Measurements from ENCODE around the gene SULT1C4.
"Not testable (repeated sequence)": the region's sequence is repeated elsewhere in the genome, so short reads cannot be mapped to it uniquely, and the experiment has no call there.

Gene SULT1C4
- long read RNA-seq, donor 1, transcript SULT1C4-203 (2 exons, 1,757 nt): major isoform, 7 of 58 reads
- long read RNA-seq, donor 1, partial matches to known transcripts: 49 of 58 reads
- long read RNA-seq, donor 1, other reads (novel, unspliced or antisense): 0 of 58 reads
- long read RNA-seq, donor 2, partial matches to known transcripts: 0 of 2 reads
- long read RNA-seq, donor 2, other reads (novel, unspliced or antisense): 0 of 2 reads
- long read RNA-seq, donor 3, transcript SULT1C4-202 (5 exons, 1,045 nt): major isoform, 5 of 18 reads
- long read RNA-seq, donor 3, partial matches to known transcripts: 10 of 18 reads
- long read RNA-seq, donor 3, other reads (novel, unspliced or antisense): 0 of 18 reads
- long read RNA-seq, donor 4, transcript SULT1C4-202 (5 exons, 1,045 nt): major isoform, 6 of 7 reads
- long read RNA-seq, donor 4, partial matches to known transcripts: 0 of 7 reads
- long read RNA-seq, donor 4, other reads (novel, unspliced or antisense): 0 of 7 reads
- long read RNA-seq, donor 5, transcript SULT1C4-202 (5 exons, 1,045 nt): major isoform, 6 of 7 reads
- long read RNA-seq, donor 5, partial matches to known transcripts: 0 of 7 reads
- long read RNA-seq, donor 5, other reads (novel, unspliced or antisense): 0 of 7 reads
- long read RNA-seq, donor 6, partial matches to known transcripts: 0 of 4 reads
- long read RNA-seq, donor 6, other reads (novel, unspliced or antisense): 0 of 4 reads
- long read RNA-seq, donor 7, transcript SULT1C4-202 (5 exons, 1,045 nt): major isoform, 8 of 13 reads
- long read RNA-seq, donor 7, partial matches to known transcripts: 0 of 13 reads
- long read RNA-seq, donor 7, other reads (novel, unspliced or antisense): 0 of 13 reads
- long read RNA-seq, donor 8, transcript SULT1C4-202 (5 exons, 1,045 nt): major isoform, 10 of 21 reads
- long read RNA-seq, donor 8, partial matches to known transcripts: 6 of 21 reads
- long read RNA-seq, donor 8, other reads (novel, unspliced or antisense): 0 of 21 reads

DNA sequence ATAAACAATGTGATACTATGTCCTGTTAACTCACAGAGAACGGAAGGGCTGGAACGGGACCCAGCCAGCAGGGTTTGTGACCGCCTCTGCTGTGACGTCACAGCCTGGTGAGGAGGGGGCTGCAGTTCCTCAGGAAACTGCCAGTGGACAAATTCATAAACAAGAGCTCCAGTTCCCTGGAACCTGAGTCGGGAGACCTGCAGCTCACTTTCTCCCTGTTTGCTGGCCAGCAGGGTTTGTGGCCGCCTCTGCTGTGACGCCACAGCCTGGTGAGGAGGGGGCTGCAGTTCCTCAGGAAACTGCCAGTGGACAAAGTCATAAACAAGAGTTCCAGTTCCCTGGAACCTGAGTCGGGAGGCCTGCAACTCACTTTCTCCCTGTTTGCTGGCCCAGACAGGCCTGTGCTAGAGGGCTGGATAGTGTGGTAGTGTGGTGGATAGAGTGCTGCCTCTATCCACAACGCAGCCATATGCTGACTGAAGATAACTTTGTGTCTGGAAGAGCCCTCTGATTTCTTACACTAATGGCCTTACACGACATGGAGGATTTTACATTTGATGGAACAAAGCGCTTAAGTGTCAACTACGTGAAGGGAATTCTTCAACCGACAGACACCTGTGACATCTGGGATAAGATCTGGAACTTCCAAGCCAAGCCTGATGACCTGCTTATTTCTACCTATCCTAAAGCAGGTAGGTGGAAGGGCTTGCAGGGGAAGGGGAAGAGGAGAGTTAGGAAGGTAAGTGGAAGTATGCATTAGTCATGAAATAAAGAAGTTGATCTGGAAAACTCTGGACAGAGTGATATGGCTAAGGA lies at the start of gene SULT1C4:
SULT1C4 (plus strand) TSS at position 140 of the 816 bp plus-strand sequence; CDS start at position 524, 384 bp downstream.
- DNase-seq: peak; percentile 87

DNA sequence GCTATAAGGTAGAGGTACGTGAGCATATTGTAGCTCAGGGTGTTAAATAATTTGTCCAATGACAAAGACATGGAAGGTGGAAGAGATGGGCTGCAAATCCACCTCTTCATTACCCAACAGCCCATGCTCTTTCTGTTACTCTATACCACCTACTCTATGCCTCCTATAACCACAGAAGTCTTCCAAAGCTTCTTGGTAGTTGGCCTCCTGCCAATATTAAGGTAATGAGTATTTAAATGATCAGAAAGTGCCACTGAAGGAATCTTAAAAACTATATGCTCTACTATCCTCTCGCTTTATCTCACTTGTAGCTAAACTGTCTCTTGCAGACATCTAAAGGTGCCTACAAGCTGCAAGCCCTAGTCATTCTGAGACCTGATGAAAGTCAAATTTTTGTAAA lies 48.0 kb upstream of the SULT1C4 start:
- no peak for DNase-seq

DNA sequence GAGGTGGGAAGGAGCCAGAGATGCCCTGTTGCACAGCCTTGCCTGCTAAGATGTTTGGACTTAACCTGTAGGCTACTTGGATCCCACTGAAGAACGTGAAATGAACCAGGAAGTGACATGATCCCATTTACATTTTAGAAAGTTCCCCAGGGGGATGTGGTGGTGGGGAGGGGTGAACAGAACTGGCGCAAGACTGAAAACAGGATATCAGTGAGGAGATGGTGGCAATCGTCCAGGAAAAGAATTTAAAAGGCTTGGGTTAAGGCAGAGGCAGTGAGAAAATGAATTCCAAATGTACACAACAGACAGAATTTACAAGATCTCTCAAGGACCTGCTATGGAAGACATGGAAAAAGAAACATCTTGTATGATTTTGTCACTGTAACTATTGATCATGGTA lies 46.8 kb upstream of the SULT1C4 start:
- DNase-seq: no peak

DNA sequence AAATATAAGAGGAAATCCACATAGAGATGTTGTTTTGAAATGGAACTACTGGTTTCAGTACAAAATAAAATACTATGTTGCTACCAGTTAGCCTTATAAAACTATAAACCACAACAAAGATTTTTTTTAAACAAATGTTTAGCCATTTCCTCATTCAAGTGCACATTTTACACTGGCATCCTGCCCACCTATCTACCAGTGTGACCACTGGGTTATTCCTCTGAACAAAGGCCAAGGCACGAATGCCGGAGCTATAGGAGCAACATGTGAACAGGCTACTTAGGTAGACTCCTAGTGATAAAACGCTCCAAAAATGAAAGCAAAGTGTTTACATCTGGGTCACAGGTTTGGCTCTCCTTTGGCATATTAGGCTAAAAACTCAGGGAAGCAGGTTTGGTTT lies 31.8 kb upstream of the SULT1C4 start:
- no peak for DNase-seq

DNA sequence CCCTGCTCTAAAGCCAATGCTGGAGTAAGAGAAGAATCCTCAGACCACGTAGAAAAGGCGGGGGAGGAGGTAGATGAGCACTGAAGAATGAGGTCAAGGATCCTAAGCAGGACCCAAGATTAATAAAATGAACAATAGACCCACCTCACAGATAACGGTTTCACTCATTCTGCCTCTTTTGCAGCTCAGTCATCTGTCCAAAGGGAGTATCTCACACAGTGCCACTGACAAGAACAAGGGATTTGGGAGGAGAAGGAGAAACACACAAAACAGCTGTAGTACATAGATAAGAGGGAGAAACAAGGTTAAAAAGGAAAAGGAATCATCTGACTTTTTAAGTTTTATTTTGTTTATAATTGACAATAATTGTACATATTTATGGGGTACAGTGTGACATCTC lies 30.9 kb upstream of the SULT1C4 start:
- no peak for DNase-seq

DNA sequence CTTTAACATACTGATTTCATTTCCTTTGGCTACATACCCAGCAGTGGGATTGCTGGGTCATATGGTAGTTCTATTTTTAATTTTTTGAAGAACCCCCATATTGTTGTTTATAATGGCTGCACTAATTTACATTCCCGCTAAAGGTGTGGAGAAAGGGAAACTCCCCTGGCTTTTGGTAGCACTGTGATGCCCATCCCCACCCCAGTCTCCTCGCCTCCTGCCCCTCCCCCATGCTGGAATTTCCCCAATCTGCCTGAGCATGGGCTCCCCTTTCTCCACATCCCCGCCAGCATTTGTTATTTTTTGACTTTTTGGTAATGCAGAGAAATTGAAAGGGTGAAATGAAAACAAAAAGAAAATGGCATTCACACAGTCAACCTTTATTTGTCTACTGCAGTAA lies 30.0 kb upstream of the SULT1C4 start:
- no peak for DNase-seq

DNA sequence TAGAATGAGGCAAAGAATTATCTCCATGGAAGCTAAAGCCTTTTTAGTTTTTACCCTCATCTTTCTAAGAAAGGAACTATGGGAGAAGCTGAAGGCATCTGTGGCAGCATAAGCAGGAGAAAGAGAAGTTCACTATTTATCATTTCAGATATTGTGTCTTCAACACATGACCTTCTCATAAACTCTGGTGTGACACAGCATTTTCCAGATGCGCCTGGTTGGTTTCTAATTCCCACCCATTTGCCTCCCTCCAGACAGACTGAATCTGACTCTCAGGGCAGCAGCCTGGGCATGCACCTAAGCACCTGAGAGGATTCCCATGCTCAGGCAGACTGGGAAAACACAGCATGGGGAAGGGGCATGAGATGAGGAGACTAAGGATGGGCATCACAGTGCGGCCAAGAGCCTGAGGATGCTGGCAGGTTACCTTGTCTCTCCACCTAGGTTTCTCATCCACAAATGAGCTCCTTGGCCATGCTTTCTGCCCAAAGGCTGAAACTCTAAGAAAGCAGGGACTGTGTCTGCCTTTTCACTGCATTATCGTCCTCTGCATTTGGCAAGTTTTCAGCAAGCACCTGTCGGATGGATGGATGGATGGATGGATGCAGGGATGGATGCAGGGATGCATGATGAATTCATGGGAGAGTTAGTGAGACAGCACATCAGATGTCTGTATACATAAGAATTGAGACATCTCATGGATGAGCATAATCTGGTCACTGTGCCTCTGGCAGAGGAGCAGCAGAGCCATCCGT lies 28.8 kb upstream of the SULT1C4 start:
- DNase-seq: no peak

DNA sequence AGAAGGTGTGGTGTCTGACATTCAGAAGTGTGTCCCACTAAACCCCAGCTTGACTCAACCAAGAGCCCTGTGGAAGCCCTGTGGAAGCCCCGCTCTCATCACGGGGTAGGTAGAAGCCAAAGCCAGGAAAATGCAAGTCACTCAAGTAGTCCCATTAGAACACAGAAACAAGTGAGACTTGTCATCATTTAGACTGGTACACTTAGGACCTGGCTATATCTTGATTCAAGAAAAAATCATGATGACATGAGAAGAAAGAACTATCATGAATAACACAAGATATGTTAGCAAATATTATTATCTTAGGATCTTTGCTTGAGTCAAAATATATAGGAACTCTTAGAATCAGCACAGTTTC lies 28.2 kb upstream of the SULT1C4 start:
- DNase-seq: no peak

DNA sequence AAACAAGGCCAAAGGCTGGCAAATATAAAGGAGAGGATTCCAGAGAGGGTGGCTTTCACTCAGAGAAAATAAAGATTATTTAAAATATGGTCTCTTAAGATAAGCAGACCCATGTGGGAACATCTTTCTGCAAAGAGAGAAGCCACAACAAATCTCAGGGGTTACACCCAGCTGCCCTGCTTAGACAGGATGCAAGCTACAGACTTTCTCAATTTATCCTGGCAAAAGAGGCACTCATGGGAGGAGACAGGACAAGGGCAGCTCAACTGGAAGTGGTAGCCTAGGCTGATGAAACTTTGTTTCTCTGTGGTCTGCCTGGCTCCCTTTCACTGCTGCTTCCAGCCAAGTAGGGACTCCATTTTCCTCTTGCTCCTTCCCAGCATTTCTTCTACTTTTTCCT lies 25.9 kb upstream of the SULT1C4 start:
- no peak for DNase-seq

DNA sequence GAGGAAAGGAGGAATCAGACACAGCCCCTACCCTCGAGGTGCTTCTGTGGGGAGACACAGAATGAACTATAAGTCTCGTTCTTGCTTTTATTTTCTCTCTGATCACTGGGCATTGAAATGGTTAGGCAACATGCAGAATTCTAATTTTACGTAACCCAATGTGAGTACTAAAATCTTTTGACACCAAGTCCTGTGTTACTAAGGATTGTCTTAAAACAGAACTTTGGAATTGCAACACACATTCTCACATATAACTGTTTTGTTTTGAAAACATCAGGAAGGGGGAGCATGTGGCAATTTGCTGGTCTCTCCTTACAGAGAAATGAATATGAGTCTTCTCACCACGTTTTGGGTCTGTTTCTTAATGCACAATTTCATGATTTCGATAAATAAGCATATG lies 23.6 kb upstream of the SULT1C4 start:
- no peak for DNase-seq

DNA sequence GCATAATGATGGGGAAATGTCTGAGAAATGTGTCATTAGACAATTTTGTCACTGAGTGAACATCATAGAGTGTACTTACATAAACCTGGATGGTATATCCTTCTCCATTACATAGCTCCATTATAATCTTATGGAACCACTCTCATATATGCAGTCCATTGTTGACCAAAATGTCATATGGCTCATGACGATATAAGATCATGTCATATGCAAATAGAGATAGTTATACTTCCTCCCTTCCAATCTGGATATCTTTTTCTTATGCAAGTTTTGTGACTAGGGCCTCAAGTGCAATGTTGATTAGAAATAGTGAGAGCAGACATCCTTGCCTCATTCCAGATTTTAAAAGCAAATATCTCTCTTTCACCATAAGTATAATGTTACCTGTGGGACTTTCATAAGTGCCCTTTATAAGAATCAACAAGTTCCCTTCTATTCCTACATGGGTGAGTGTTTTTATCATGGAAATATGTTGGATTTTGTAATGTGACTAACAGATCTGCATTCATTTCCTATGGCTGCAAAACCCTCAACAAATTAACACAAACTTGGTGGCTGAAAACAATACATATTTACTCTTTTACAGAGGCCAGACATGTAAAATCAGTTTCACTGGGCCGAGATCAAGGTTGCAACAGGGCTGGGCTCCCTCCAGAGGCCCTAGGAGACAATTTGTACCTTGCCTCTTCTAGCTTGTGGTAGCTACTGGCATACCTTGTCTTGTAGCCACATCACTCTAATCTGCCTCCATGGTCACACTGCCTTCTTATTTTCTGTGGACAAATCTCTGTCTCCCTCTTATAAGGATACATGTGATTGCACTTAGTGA lies 21.6 kb upstream of the SULT1C4 start:
- no peak for DNase-seq

DNA sequence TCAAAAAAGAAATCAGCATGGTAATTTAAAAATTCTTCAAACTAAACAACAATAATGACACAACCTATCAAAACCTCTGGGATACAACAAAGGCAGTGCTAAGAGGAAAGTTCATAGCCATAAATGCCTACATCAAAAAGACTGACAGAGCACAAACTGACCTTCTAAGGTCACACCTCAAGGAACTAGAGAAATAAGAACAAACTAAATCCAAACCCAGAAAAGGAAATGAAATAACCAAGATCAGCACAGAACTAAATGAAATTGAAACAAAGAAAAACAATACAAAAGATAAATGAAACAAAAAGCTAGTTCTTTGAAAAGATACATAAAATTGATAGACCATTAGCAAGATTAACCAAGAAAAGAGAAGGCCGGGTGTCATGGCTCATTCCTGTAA lies 18.4 kb upstream of the SULT1C4 start:
- DNase-seq: not testable (repeated sequence)

DNA sequence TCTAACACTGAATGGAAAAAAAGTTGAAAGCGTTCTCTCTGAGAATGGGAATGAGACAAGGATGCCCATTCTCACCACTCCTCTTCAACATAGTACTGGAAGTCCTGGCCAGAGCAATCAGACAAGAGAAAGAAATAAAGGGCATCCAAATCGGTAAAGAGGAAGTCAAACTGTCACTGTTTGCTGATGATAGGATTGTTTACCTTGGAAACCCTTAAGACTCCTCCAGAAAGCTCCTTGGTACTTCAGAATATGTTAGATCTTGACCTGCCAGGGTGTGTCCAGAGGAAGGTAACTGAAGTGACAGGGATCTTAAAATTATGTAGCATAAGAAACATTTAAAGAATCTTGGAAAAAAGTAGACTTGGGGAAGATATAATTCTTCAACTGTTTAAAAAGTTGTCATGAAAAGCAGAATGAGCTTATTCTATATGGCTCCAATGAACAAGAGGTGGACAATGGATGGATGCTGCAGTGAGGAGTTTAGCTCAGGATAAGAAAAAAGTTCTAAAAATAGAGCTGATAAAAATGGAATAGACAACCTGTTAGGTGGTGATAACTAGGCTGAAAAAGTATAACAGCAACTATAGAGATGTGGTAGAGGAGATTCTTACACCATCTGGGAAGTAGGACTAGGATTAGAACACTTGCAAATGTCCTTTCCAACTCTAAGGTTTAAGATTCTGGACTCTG lies 16.8 kb upstream of the SULT1C4 start:
- DNase-seq: no peak

DNA sequence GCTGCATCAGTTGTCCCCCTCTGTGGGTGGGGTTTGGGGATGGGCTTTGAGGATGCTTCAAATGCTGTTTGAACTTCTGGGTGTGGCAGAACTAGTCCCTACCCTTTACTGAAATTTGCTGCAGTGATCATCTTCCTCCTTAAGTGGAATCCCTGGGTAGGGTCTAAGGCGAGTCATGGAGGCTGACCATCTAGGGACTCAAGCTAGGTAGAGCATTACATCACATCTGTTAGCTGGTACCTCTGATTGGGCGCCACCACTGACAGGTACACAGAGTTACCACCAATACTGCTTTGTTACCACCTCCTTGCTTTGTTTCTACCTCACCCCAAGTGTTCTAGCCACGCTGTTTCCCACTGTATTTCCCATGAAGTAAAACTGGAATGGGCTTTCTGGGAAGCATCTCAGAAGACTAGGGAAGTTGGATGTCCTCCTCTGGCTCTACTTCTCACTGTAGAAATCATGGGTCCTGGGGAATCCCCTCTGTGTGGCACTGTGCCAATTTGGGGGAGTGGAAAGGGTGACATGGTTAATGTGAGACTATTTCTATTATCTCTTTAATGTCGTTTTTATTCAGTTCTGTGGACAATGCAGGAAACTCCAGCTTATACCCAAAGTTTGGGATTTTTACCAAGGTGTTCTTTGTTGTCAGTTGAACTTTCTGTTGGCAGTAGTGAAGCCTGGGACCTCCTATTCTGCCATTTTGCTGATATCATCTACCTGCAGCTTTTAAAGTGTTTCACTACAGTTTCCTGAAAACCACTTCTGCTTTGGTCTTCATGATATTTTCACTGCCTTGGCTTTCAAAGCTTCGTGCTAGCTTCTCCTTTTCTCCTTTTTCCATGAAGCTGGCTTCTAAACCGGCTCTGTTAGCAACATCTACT lies 14.5 kb upstream of the SULT1C4 start:
- no peak for DNase-seq

DNA sequence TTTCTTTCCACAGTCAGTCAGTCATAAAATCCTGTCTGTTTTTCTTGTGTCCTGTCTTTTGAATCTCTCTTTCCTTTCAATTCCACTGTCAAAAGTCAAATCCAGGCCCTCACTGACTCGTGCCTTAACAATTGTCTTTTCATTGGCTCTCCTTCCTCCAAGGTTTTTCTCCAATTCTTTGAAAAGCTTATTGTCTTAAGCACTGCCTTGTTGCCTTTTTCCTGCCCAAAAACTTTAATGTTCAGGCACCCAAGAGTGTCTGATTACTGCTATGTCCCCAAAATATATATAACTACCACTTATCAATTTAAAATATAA lies 13.9 kb upstream of the SULT1C4 start:
- no peak for DNase-seq

DNA sequence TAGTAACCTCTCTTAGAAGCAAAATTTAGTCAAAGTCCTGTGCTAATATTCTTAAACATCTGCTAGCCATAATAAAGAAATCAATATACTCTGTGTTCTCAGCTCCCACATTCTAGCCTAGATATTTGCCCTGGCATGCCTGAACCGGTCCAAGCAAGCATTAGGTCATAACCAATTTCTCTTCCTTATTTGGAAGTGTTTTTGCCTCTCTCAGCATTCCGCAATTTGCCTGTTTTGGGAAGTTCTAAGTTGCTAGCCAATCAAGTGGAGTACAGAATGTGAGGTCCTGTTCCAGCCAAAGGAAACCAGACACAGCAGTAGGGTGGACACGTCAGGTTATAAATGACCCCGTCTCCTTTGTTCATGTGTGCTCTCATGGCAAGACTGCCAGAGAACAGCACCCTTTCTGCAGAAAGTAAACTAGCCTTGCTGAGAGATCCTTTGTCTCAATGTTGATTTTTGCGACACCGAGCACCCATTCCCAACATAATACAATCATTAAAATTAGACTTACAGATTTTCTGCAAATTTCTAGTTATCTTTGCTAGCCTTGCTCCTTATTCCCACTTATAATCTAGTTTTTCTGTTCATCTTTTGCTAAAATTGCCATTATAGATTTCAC lies 13.0 kb upstream of the SULT1C4 start:
- no peak for DNase-seq

DNA sequence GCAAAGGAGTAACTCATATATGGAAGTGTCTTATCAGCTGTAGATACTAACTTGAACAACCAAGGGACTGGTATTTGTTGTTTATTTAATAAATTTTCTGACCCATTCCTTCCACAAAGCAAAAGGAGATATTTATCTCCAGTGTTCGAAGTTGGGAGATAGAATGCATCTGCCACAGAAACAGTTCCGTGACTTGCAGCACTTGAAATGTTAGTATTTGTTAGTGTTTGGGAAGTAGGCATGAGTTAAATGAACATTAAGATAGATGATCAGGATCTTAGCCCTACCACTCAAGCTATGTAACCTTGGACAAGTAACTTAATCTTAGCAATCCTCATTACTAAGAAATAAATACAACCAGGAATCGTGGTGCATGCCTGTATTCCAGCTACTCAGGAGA lies 12.1 kb upstream of the SULT1C4 start:
- DNase-seq: no peak

DNA sequence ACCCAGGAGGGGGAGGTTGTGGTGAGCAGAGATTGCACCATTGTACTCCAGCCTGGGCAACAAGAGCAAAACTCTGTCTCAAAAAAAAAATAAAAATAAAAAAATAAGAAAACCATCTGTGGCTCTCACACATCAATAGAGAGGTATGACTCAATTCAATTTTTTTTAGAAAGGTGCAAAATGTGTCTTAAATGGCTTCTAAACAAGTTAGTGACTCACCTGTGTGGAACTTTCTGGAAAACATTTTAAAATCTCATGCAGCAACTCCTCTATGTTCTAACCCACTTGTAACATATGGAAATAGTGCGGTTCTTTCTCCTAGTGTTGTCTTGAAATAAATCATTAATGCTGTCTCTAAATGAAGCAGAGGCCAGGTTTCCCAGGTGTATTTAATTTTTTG lies 10.7 kb upstream of the SULT1C4 start:
- no peak for DNase-seq

Data from right kidney (tissue), 9 donors.